DND-41 (cell line): Measurements from ENCODE around the gene ZNF638.

ENCODE experiments used
- EZH2 ChIP-seq: IDR thresholded peaks from 3 replicates; pipeline ENCODE4 v1.6.1; 2012; ENCODE audit warnings: borderline replicate concordance, low read depth, mild to moderate bottlenecking, moderate library complexity, low read length, inconsistent platforms; ENCODE audit not compliant: severe bottlenecking
- TF ChIP-seq, protein P1 (sequence below): IDR thresholded peaks from 2 replicates; pipeline ENCODE4 v1.5.1; 2012; ENCODE audit warnings: borderline replicate concordance, low read length, moderate library complexity, mild to moderate bottlenecking; ENCODE audit not compliant: poor library complexity, severe bottlenecking; ENCODE audit errors: extremely low read depth

DNA sequence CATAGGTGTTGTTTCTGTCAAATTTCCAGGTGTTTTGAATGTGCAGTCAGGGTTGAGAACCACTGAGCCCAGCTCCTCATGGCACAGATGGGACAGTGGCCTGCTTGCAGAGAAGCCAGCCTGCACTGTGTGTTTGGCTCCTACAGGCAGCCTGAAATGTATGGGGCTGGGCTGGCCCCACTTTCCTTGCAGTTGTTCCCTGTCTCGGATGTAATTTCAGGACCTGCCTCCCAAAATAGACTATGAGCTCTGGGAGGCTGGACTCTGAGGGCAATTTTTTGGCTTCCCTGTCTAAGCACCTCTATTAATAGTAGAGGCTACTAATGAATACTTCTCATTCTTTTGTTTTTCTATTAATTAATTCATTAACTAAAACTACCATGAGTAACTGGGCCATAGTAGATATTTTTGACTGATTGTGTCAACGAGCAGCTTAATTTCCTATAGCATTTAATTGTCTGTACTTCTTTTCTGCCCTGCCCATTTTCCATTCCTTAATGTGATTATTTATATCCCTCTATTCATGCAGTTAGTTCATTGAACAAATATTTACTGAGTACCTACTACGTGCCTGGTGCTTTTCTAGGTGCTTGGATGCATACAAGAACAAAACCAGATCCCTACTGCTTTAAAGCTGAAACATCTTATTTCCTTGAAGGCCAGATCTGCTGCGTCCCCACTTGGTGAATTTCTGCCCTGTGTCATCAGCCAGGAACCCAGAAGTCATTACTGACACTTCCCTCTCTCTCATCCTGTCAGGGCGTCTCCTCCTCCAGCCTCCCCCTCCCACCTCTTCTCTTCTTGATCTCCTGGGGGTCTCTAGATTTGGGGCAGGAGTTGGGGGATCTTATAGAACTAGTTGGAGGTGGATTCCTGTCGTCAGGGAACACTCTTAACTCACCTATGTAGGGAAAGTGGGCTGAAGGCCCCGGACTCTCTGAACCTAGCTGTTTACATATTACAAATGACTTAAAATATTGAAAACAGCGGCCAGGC is 138.1 kb downstream of the ZNF638 start:
- TF ChIP-seq, protein P1, sequence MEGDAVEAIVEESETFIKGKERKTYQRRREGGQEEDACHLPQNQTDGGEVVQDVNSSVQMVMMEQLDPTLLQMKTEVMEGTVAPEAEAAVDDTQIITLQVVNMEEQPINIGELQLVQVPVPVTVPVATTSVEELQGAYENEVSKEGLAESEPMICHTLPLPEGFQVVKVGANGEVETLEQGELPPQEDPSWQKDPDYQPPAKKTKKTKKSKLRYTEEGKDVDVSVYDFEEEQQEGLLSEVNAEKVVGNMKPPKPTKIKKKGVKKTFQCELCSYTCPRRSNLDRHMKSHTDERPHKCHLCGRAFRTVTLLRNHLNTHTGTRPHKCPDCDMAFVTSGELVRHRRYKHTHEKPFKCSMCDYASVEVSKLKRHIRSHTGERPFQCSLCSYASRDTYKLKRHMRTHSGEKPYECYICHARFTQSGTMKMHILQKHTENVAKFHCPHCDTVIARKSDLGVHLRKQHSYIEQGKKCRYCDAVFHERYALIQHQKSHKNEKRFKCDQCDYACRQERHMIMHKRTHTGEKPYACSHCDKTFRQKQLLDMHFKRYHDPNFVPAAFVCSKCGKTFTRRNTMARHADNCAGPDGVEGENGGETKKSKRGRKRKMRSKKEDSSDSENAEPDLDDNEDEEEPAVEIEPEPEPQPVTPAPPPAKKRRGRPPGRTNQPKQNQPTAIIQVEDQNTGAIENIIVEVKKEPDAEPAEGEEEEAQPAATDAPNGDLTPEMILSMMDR, result no peak
- no peak for TF ChIP-seq EZH2
